GM21360 (cell line): ENCODE measurements around the gene DNAJC12.
A peak's percentile ranks its signal among the peaks of the same experiment; 100 is the strongest.
"Not testable (repeated sequence)": the region's sequence is repeated elsewhere in the genome, so short reads cannot be mapped to it uniquely, and the experiment has no call there.

ENCODE experiments used
- ATAC-seq: cut with Tn5 transposase; IDR thresholded peaks from one replicate; pipeline ENCODE4 v1.9.1; 2021; ENCODE audit warnings: mild to moderate bottlenecking, moderate library complexity; ENCODE audit not compliant: unreplicated experiment

DNAJC12 gene

DNA sequence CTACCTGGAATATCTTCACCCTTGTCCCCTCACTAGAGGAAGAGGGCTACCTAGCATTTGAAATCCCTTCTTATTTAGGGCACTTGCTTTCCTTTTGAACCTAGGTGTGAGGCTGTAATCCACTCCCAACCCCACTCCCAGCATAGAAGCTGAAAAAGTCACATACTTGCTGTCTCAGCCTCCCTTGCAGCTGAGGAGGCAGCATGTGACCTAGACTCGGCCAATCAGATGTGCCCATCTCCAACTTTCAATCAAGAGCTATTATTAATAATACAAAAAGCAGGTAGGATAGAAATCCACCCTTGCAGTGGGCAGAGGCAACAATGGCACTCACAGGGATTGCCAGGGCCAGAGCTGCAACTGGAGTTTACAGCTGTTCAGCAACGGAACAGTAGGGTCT lies 70.7 kb downstream of the DNAJC12 start:
- no peak for ATAC-seq

DNA sequence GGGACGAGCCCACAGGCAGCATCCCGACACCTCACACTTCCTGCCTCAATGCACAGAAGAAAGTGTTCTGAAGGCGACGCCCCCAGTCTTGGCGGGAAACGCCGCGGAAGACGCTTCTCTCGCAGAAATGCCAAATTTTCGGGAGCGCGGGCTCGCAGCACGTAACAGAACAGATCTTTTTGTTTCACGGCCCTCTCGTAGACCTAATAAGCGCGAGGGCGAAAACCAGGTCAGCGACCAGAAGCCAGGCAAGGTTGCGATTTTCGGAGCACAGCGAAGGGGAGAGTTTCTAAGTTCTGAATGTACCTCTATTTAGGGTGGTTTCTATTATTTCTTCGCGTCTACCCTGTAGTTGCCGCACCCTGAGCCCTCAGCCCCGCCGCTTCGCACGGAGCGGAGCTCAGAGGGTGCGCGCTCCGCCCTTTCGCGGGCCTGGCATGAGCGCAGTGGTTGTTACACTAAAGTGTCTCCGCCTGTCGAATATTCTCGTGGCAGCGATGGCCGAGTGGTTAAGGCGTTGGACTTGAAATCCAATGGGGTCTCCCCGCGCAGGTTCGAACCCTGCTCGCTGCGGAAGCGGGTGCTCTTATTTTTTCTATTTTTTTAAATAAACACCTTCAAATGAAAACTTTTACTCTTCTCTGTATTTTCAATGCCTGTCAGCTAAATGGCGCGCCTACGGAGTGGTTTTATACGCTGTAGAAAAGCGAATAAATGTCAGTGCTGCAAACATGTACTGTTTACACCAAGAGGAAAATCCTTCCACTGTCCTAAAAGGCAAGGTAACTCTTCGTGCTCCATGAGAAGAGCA lies 73.8 kb downstream of the DNAJC12 start:
- peak; percentile 84 for ATAC-seq

DNA sequence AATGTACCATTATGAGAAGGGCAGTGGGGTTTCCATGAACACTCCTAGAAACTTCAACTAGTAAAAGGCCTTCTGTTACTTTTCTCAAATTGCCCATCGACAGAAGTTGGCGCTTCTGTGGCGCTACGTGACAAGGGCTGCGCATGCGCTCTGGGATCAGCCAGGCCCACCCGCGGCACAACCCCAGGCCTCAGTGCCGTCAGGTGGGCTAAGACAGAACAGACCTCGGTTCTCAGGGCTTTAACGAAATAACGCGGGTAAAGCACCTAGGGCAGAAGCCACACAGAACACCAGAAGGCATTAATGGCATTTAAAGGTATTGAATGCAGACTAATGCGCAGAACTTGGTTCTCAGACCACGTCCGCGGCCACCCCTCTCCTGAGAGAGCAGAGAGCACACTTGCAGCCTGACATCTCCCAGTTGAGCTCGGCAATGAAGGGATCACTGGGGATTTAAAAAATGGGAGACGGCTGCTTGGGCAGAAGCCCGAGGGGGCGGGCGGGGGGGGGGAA lies 74.4 kb downstream of the DNAJC12 start:
- peak; percentile 21 for ATAC-seq

GRCh38 chr10:67762567-67762966 lies 75.4 kb downstream of the DNAJC12 start:
- not testable (repeated sequence) for ATAC-seq

DNA sequence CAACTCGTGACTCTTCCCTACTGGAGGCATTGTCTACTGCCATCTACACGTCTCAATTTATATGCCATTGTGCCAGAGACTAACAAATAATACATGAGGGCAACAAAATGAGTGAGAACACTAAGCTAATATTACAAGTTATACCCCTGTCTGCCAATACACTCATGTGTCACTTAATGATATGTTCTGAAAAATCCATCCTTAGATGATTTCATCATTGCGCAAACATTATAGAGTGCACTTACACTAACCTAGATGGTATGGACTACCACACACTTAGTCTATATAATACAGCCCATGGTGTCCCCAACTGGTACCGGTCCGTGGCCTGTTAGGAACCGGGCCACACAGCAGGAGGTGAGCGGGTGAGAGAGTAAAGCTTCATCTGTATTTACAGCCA lies 77.7 kb downstream of the DNAJC12 start:
- no peak for ATAC-seq
